Neural progenitor cell (in vitro differentiated cells): ENCODE data around the gene GNAI1.

Experiments
- EZH2 ChIP-seq: fragments of 200-600 bp; sonication (generic); IDR thresholded peaks from 2 replicates; pipeline ENCODE4 v1.6.1; 2017; ENCODE audit warnings: antibody characterized with exemption, mild to moderate bottlenecking, moderate library complexity
- EZH2phosphoT487 ChIP-seq: fragments of 200-600 bp; sonication (generic); IDR thresholded peaks from 2 replicates; pipeline ENCODE4 v1.6.1; 2017; ENCODE audit warnings: antibody characterized with exemption
- TF ChIP-seq, protein P1 (sequence below): fragments of 200-600 bp; sonication (generic); IDR thresholded peaks from 2 replicates; pipeline ENCODE4 v1.5.1; 2017; ENCODE audit warnings: antibody characterized with exemption, mild to moderate bottlenecking

DNA sequence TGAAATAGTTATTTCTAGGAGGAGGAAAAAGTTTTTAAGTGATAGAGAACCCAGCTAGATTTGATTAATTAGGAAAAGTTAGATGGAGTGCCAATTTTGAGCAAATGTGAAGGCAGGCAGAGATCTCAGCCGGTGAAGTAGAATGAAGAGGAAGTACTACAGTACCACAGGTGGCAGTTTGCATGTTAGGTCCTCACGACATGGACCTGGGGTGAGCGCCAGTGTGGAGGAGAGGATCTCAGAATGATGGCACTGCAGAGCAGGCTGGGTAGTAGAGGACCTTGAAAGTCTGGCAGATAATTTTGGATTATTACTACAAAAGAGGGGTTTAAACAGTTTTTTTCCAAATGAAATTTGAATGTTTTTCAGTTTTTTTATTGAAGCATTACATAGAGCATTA lies 81.1 kb downstream of the GNAI1 start:
- TF ChIP-seq, protein P1, sequence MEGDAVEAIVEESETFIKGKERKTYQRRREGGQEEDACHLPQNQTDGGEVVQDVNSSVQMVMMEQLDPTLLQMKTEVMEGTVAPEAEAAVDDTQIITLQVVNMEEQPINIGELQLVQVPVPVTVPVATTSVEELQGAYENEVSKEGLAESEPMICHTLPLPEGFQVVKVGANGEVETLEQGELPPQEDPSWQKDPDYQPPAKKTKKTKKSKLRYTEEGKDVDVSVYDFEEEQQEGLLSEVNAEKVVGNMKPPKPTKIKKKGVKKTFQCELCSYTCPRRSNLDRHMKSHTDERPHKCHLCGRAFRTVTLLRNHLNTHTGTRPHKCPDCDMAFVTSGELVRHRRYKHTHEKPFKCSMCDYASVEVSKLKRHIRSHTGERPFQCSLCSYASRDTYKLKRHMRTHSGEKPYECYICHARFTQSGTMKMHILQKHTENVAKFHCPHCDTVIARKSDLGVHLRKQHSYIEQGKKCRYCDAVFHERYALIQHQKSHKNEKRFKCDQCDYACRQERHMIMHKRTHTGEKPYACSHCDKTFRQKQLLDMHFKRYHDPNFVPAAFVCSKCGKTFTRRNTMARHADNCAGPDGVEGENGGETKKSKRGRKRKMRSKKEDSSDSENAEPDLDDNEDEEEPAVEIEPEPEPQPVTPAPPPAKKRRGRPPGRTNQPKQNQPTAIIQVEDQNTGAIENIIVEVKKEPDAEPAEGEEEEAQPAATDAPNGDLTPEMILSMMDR, result no peak
- TF ChIP-seq EZH2, result no peak
- no peak for TF ChIP-seq EZH2phosphoT487
